GM21360 (cell line): ENCODE data around the gene TMPRSS2.
A peak's percentile ranks its signal among the peaks of the same experiment; 100 is the strongest.

Experiments used
- ATAC-seq: cut with Tn5 transposase; IDR thresholded peaks from one replicate; pipeline ENCODE4 v1.9.1; 2021; ENCODE audit warnings: mild to moderate bottlenecking, moderate library complexity; ENCODE audit not compliant: unreplicated experiment

Gene TMPRSS2

GRCh38 chr21:41451753-41452676 is 55.9 kb downstream of the TMPRSS2 start:
- no peak for ATAC-seq

DNA sequence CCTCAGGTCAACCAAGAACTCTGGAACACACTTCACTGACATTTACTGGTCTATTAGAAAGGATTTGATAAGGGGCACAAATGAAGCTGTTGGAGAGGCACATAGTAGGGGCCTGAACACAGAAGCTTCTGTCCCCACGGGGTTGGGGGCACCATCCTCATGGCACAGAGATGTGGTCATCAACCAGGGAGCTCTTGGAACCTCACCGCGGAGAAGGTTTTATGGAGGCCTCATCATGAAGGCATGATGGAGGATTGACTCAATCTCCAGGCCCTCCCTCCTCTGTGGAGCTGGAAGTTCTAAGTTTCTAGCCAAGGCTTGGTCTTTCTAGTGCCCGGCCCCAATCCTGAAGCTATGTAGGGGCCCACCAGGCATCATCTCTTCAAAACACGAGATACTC is 58.3 kb downstream of the TMPRSS2 start:
- no peak for ATAC-seq

DNA sequence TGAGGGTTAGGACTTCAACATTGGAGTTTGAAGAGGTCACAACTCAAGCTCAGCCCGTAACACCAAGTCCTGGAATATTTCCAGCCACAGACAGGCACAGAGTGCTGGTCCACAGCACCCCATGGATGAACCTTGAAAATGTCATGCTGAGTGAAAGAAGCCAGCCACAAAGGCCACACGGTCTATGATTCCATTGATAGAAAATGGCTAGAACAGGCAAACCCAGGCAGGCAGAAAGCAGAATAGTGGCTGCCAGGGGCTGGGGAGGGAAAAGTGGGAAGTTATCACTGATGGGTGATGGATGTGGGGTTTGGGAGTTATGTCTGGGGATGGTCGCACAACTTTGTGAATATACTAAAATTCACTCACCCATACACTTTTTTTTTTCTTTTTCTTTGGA is 60.6 kb downstream of the TMPRSS2 start:
- ATAC-seq: no peak

GRCh38 chr21:41446586-41446985 is 61.4 kb downstream of the TMPRSS2 start:
- ATAC-seq: no peak

- no peak for ATAC-seq
Measured at GRCh38 chr21:41445465-41445862, 62.5 kb downstream of the TMPRSS2 start.

DNA sequence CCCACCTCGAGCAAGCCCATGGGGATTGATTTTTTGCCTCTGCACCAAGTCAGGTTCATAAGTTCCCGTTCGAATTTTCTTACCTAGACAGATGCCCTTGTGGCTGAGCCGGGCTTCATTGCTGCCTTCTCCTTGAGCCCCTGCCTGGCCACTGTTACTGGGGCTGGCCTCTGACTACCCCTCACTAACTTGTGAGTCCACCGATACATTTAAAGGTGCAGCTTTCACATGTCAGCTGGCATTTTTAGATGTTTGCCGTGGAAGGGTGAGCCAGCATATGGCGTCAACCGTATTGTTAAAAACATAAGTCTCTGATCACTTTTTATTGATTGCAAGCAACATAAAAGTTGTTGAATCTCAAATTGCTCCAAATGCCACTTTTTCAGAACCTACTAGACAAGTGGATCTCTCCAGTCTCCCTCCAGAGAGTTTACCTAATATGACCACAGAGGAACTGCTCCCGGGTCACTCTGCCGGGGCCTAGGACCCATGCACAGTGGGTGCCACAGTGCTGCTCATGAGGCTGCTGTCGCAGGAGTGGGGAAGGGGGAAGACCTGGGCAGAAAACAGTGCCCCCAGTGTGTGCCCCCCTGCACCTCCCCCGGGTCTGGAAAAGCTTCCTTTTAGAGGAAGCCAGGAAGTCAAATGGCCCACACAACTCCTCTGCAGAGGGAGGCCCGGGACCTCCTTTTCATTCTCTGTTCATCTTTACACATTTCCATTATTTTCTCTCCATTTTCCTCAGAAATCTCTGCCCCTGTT is 63.1 kb downstream of the TMPRSS2 start:
- ATAC-seq: no peak

DNA sequence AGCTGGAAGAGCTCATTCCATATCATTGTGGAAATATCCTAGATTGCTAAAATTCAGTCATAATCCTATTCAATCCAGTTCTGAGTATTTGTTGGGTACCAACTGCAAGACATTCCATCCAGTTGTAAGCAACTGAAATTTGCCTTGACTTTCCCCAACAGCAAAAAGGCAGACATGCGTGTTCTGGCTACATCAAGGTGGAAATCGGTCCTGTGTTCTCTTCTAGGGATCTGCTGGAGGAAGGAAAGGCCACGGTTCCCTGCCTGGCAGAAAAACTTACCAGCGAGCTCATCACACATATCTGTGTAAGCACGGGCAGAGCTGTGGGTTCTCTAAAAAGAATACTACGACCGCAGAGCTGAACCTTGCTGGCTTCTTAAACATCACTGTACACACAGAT is 64.4 kb downstream of the TMPRSS2 start:
- no peak for ATAC-seq

GRCh38 chr21:41442481-41443186 is 65.3 kb downstream of the TMPRSS2 start:
- no peak for ATAC-seq

GRCh38 chr21:41441546-41441945 is 66.4 kb downstream of the TMPRSS2 start:
- ATAC-seq: no peak

- ATAC-seq: no peak
Measured at GRCh38 chr21:41439248-41439647, 68.7 kb downstream of the TMPRSS2 start.

DNA sequence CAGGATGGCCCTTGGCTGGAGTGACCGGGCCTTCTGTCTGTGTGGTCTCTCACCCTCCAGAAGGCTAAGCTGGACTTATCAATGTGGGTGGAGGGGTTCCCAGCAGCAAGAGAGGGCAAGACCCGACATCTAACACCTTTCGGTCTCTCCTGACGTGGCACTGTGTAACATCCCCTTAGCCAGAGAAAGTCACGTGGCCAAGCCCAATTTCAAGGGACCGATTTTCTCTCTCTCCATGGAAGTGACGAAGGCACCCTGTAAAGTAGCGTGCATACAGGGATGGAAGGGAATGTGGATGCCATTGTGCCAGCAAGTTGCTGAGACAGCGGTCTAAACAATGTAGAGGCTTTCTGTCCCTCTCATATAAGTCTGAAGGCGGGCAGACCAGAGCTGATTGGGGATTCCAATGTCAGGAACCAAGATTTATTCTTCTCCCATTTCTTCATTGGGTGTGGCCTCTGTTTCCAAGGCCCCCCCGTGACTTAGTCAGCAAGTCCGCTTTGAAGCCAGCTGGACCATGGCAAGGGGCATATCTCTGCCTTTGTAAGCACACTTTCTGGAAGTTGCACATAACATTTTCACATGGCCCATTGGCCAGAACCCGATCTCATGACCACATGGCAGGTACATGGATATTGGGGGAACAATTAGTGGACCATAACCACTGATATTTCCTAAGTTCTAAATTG is 69.4 kb downstream of the TMPRSS2 start:
- no peak for ATAC-seq

DNA sequence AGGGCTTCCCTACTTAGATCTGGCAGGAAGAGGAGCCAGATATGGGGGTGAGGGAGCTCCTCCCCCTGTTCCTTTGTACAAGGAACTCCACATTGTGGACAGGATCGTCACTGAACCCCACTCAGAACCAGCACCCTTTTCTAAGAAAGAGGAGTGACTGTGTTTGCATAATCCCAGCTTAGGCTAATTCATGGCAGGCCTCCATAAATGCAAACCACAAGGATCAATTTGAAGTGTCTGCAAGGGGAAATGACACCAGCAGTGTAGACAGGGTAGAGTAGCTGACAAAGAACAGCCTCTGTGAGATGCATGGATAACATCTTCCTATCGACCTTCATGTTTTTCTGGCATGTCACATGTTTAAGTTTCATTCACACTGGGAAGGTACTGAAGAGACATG is 70.2 kb downstream of the TMPRSS2 start:
- no peak for ATAC-seq

- no peak for ATAC-seq
Measured at GRCh38 chr21:41435706-41436105, 72.3 kb downstream of the TMPRSS2 start.

- no peak for ATAC-seq
Measured at GRCh38 chr21:41433566-41433965, 74.4 kb downstream of the TMPRSS2 start.

GRCh38 chr21:41432562-41433460 is 75.1 kb downstream of the TMPRSS2 start:
- ATAC-seq: no peak

DNA sequence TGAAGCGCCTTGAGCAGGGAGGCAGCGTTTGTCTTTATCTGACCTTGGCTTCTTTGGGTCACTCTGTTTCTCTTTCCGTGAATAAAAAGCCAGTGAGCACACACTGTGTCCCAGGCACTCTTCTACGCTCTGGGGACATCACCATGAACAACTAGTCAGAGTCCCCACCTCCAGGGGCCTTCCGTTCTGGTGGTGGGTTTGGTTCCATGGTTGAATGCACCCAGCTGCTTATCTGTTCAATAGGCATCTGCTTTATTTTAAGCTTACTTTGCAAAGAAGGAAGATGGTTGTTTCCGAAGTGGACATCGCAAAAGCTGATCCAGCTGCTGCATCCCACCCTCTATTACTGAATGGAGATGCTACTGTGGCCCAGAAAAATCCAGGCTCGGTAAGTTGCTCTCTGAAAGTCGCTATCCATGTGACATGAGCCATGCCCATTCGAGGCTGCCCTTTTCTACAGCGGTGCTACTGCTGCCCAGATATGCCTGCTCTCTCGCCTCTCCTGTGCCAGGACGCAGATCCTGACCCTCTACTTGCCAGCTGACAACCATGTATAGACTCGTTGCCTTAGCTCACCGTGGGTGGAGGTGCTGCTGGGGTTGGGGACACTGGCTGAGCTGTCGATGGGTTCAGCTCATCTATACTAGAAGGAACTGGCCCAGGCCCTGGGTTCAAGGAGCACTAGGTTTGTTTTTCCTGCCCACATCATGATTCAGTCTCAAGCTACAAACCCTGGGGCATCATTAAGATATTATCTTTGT is 76.0 kb downstream of the TMPRSS2 start:
- peak; percentile 67 for ATAC-seq

GRCh38 chr21:41429925-41430491 is 78.0 kb downstream of the TMPRSS2 start:
- no peak for ATAC-seq

GRCh38 chr21:41429305-41429704 is 78.7 kb downstream of the TMPRSS2 start:
- no peak for ATAC-seq

DNA sequence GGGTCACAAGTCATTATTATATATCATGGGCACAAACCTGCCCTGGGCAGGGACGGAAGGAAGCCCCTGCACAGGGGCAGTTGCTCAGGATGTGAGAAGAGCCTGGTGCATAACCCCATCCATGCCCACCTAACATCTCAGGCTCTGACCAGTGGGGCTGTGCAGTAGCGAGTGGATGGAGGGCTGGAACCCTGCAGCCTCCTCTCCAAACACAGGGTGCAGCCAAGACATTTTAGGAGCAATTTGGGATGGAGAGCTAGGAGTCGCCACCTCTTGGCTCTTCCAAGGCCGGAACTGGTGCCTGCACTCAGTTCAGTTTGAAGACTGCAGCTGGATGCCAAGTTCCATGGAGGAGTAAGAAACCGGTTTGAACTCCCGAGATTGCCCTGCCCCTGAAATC is 79.1 kb downstream of the TMPRSS2 start:
- ATAC-seq: no peak
